Neural cell (in vitro differentiated cells): ENCODE measurements around the gene TMOD3. TPM values are rescaled to one million over a fixed set of nuclear protein-coding genes. Genes with fewer than 3 reads are reported as not detected.

Experiments used
- H2AFZ ChIP-seq: fragments of 200-600, 300-800 bp; sonication (generic), shearing (Covaris generic); 2 replicates; pipeline ENCODE4 v1.6.0; 2014; ENCODE audit warnings: low read depth, mild to moderate bottlenecking, antibody characterized with exemption, low read length, moderate library complexity
- H3F3A ChIP-seq: fragments of 200-600 bp; shearing (Covaris generic); 2 replicates; pipeline ENCODE4 v1.6.1; 2016; ENCODE audit warnings: mild to moderate bottlenecking, moderate library complexity, mixed read lengths, antibody characterized with exemption, low read length; ENCODE audit not compliant: insufficient read depth, poor library complexity, severe bottlenecking
- H3K27ac ChIP-seq: fragments of 200-600, 300-800 bp; sonication (generic), shearing (Covaris generic); 2 replicates; pipeline ENCODE4 v1.5.1; 2014; ENCODE audit warnings: mild to moderate bottlenecking, low read length, moderate library complexity
- H3K27me3 ChIP-seq: fragments of 300-800, 200-600 bp; sonication (generic), shearing (Covaris generic); 2 replicates; pipeline ENCODE4 v1.6.0; 2014; ENCODE audit warnings: mild to moderate bottlenecking, low read depth, low read length, moderate library complexity; ENCODE audit not compliant: insufficient read depth
- H3K36me3 ChIP-seq: fragments of 300-800, 200-600 bp; sonication (generic), shearing (Covaris generic); 2 replicates; pipeline ENCODE4 v1.5.1; 2014; ENCODE audit warnings: mild to moderate bottlenecking, antibody characterized with exemption, low read length, moderate library complexity; ENCODE audit not compliant: insufficient read depth
- H3K4me2 ChIP-seq: fragments of 300-800, 200-600 bp; sonication (generic), shearing (Covaris generic); 2 replicates; pipeline ENCODE4 v1.6.0; 2014; ENCODE audit warnings: mild to moderate bottlenecking, low read length
- H3K4me3 ChIP-seq: fragments of 300-800, 200-600 bp; sonication (generic), shearing (Covaris generic); 2 replicates; pipeline ENCODE4 v1.5.1; 2014; ENCODE audit warnings: mild to moderate bottlenecking, low read length, moderate library complexity
- H3K79me2 ChIP-seq: fragments of 200-600 bp; shearing (Covaris generic); replicated peaks from 2 replicates; pipeline ENCODE4 v1.6.0; 2014; ENCODE audit warnings: mild to moderate bottlenecking, low read length, moderate library complexity; ENCODE audit not compliant: insufficient read depth
- H3K9ac ChIP-seq: fragments of 300-800, 200-600 bp; sonication (generic), shearing (Covaris generic); 2 replicates; pipeline ENCODE4 v1.6.1; 2016; ENCODE audit warnings: mild to moderate bottlenecking, low read length, mixed read lengths
- H3K9me2 ChIP-seq: fragments of 200-600 bp; shearing (Covaris generic); 2 replicates; pipeline ENCODE4 v1.6.1; 2016; ENCODE audit warnings: mild to moderate bottlenecking, low read length, mixed read lengths; ENCODE audit not compliant: insufficient read depth
- H3K9me3 ChIP-seq: fragments of 200-600, 300-800 bp; sonication (generic), shearing (Covaris generic); 2 replicates; pipeline ENCODE4 v1.6.1; 2016; ENCODE audit warnings: mild to moderate bottlenecking, mixed run types, low read length, moderate library complexity, mixed read lengths
- H4K20me1 ChIP-seq: fragments of 200-600 bp; shearing (Covaris generic); 2 replicates; pipeline ENCODE4 v1.6.1; 2016; ENCODE audit warnings: mild to moderate bottlenecking, mixed run types; ENCODE audit not compliant: insufficient read depth
- CTCF ChIP-seq: fragments of 450-650 bp; IDR thresholded peaks from 2 replicates; pipeline ENCODE4 v1.5.1; 2014; ENCODE audit warnings: antibody characterized with exemption, mild to moderate bottlenecking, moderate library complexity; ENCODE audit not compliant: poor library complexity, severe bottlenecking
- EP300 ChIP-seq: fragments of 450-650 bp; conservative IDR thresholded peaks from 2 replicates; pipeline ENCODE4 v1.6.1; 2014; ENCODE audit warnings: antibody characterized with exemption, mild to moderate bottlenecking, moderate library complexity; ENCODE audit not compliant: poor library complexity, severe bottlenecking
- EZH2 ChIP-seq: fragments of 200-600, 300-800 bp; shearing (Covaris generic), sonication (generic); IDR thresholded peaks from 2 replicates; pipeline ENCODE4 v1.6.1; 2014; ENCODE audit warnings: antibody characterized with exemption, low read length, borderline replicate concordance, mild to moderate bottlenecking; ENCODE audit not compliant: insufficient read depth, poor library complexity, severe bottlenecking
- MXI1 ChIP-seq: fragments of 450-650 bp; conservative IDR thresholded peaks from 2 replicates; pipeline ENCODE4 v1.6.1; 2014; ENCODE audit warnings: antibody characterized with exemption, mild to moderate bottlenecking; ENCODE audit not compliant: poor library complexity, severe bottlenecking
- POLR2AphosphoS5 ChIP-seq: IDR thresholded peaks from 2 replicates; pipeline ENCODE4 v1.6.1; 2012
- RAD21 ChIP-seq: fragments of 450-650 bp; conservative IDR thresholded peaks from 2 replicates; pipeline ENCODE4 v1.6.1; 2014; ENCODE audit warnings: antibody characterized with exemption, mild to moderate bottlenecking, moderate library complexity
- REST ChIP-seq: IDR thresholded peaks from 2 replicates; pipeline ENCODE4 v1.6.1; 2012; ENCODE audit warnings: borderline replicate concordance
- SMC3 ChIP-seq: fragments of 450-650 bp; conservative IDR thresholded peaks from 2 replicates; pipeline ENCODE4 v1.6.1; 2014; ENCODE audit warnings: antibody characterized with exemption, mild to moderate bottlenecking, moderate library complexity; ENCODE audit not compliant: poor library complexity
- TAF1 ChIP-seq: IDR thresholded peaks from 2 replicates; pipeline ENCODE4 v1.6.1; 2012; ENCODE audit warnings: low read depth
- polyA plus RNA-seq: library from polyadenylated mRNA; depleted of rRNA; stranded (reverse); fragments of >200 nt; gene quantifications from 2 replicates; pipeline ENCODE4 v1.2.3, GENCODE V29; 2014

Gene TMOD3
- polyA plus RNA-seq, 1 donor from 2014 or later = 12.6 TPM

DNA sequence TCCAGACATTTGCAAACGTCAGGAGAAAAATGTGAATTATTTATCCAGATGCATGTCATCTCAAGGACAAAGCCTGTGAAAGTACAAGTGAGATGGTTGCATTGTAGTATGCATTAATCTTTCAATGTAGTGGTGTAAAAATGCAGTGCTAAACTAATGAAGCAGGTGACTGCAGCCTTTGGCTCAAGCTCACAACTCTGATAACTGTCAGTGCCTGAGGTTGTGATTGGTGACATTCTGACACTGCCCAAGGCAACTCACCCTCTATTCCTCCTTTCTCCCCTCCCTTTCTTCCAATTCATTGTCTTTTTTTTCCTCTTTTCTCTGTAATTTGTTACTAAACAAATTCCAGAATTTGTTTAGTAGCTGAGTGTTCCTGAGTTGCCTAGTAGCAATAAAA is 20.0 kb upstream of the TMOD3 start:
- Histone ChIP-seq H4K20me1 (no peaks in the 10 kb centered on the region), H3K27me3 (no peaks in the 10 kb centered on the region), H3K4me2 (no peak overlapping the region), H3K4me3 (no peak overlapping the region), H3K9me3 (no peaks in the 10 kb centered on the region), H3K27ac (no peak overlapping the region), H3K36me3 (peaks cover 6% of the 10 kb centered on the region), H3K79me2 (no peaks in the 10 kb centered on the region), H2AFZ (no peak overlapping the region), H3K9ac (no peak overlapping the region), H3F3A (no peaks in the 10 kb centered on the region), H3K9me2 (no peaks in the 10 kb centered on the region)
- TF ChIP-seq EZH2 = no peak
- TF ChIP-seq RAD21 = no peak
- TF ChIP-seq REST = no peak
- TF ChIP-seq POLR2AphosphoS5 = no peak
- TF ChIP-seq TAF1 = no peak
- no peak for TF ChIP-seq EP300
- no peak for TF ChIP-seq SMC3
- TF ChIP-seq CTCF = no peak
- no peak for TF ChIP-seq MXI1

GRCh38 chr15:51812598-51812997 is 16.9 kb upstream of the TMOD3 start:
- no peaks in the 10 kb centered on the region for H3K36me3 ChIP-seq
- no peaks in the 10 kb centered on the region for H3K79me2 ChIP-seq
- H3K9ac ChIP-seq = no peak overlapping the region
- H2AFZ ChIP-seq = no peak overlapping the region
- no peaks in the 10 kb centered on the region for H3F3A ChIP-seq
- no peak overlapping the region for H3K4me2 ChIP-seq
- no peak overlapping the region for H3K4me3 ChIP-seq
- no peaks in the 10 kb centered on the region for H4K20me1 ChIP-seq
- H3K27ac ChIP-seq = no peak overlapping the region
- H3K9me3 ChIP-seq = no peaks in the 10 kb centered on the region
- no peaks in the 10 kb centered on the region for H3K27me3 ChIP-seq
- TF ChIP-seq MXI1 (no peak), RAD21 (no peak), POLR2AphosphoS5 (no peak), CTCF (no peak), EZH2 (no peak), TAF1 (no peak), EP300 (no peak), REST (no peak), SMC3 (no peak)
- H3K9me2 ChIP-seq = no peaks in the 10 kb centered on the region
